Measurements from ENCODE around the gene SEC24B. TPM values are rescaled to one million over a fixed set of nuclear protein-coding genes. Genes with fewer than 3 reads are reported as not detected.

The SEC24B gene
- total RNA-seq, 1 experiment from 2014 or later = 27.1 TPM

DNA sequence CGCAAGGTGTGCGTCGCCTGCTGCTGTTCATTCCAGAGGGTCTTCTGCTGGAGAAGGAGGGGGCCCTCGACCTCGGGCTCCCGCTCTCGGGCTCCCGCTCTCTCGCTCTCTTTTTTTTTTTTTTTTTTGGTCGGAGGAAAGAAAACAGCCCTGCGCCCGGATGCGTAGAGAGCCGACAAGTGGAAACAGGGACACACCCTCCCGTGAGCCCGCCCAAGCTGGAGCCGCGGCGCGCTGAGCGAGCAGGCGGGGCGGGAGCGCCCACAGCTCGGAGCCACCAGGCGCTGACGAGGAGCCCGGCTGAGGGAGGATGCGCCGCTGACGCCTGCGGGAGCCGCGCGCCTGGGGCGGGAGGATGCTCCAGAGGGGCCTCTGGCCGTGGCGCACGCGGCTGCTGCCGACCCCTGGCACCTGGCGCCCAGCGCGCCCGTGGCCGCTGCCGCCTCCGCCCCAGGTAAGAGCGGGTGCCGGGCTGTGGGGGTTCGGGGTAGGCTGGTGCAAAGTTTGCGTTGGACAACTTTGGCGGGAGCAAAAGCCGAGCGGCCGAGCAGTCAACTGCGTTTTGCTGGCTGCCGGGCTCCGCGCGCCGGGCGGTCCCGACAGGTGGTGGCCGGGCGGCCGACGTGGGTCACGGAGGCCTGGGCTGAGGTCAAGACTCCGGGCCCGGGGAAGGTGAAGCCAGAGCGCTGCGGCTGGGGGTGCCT is 126.5 kb downstream of the SEC24B start, which contains the start of gene MCUB:
TSS of gene MCUB (plus strand) at position 264 of the 704 bp plus-strand sequence. CDS start at position 356, 92 bp downstream.
- H3K56ac ChIP-seq (ENCODE audit: insufficient read length, low read depth, low read length) = no peak within 1 kb of the TSS
- H3K36me3 Mint-ChIP-seq (ENCODE audit: insufficient read depth in 1 of 3, low read depth in 3 of 3) = peaks cover 2 to 11% (median 8%) of the 10 kb centered on the region in 3 experiments; a peak in 6 of 7 replicates
- H2BK15ac ChIP-seq (ENCODE audit: low read depth, low read length) = no peak within 1 kb of the TSS
- no peaks in the 10 kb centered on the region for H3K27me3 ChIP-seq (ENCODE audit: insufficient read depth, low read length)
- no peak within 1 kb of the TSS for H3K23ac ChIP-seq (ENCODE audit: insufficient read length, low read depth, low read length)
- peak within 1 kb of the TSS; percentile 31 for H4K5ac ChIP-seq (ENCODE audit: insufficient read length, low read depth, low read length)
- H4K20me1 ChIP-seq (ENCODE audit: control insufficient read depth, insufficient read depth, insufficient read length) = no peaks in the 10 kb centered on the region
- no peak within 1 kb of the TSS for H3K4ac ChIP-seq (ENCODE audit: low read depth, low read length)
- no peak within 1 kb of the TSS for H2AK5ac ChIP-seq (ENCODE audit: insufficient read length, low read length)
- no peak within 1 kb of the TSS for H4K91ac ChIP-seq (ENCODE audit: insufficient read length, low read depth, low read length)
- H3T11ph ChIP-seq (ENCODE audit: low read length) = no peak within 1 kb of the TSS
- no CpG with 5 or more reads among the region's 73 CpGs for WGBS (ENCODE audit: extremely low coverage, insufficient read length, low lambda C conversion rate)
- peak within 1 kb of the TSS in 2 of 3 experiments; percentile 63 to 89; a peak in 3 of 7 replicates for H3K27ac Mint-ChIP-seq
- no peak within 1 kb of the TSS for H4K8ac ChIP-seq (replicated peaks; ENCODE audit: insufficient read length, low read depth, low read length)
- peak within 1 kb of the TSS; percentile 98 for H3K4me2 ChIP-seq (ENCODE audit: insufficient read depth, insufficient read length, low read length)
- H3K18ac ChIP-seq (ENCODE audit: insufficient read length, low read depth, low read length) = peak within 1 kb of the TSS; percentile 91
- no peak within 1 kb of the TSS for H2BK20ac ChIP-seq (ENCODE audit: low read depth, low read length, poor library complexity, severe bottlenecking)
- no peak within 1 kb of the TSS for H2AFZ ChIP-seq (ENCODE audit: low read length)
- H3K9me3 Mint-ChIP-seq = peaks cover 2 to 6% of the 10 kb centered on the region in 2 experiments; a peak in 2 of 5 replicates
- H3K4me1 ChIP-seq (ENCODE audit: insufficient read depth, low read length) = no peaks in the 10 kb centered on the region
- no peaks in the 10 kb centered on the region for H3K79me2 ChIP-seq (ENCODE audit: insufficient read depth, low read length)
- H2BK120ac ChIP-seq (ENCODE audit: low read depth, low read length, poor library complexity, severe bottlenecking) = no peak within 1 kb of the TSS
- H3K4me1 Mint-ChIP-seq = peaks cover 14 to 21% of the 10 kb centered on the region in 2 experiments
- peaks cover 5% of the 10 kb centered on the region for H3K27me3 Mint-ChIP-seq (ENCODE audit: low read depth)
- H2BK5ac ChIP-seq (ENCODE audit: insufficient read length, low read length) = no peak within 1 kb of the TSS
- no peaks in the 10 kb centered on the region for H3K9me3 ChIP-seq (ENCODE audit: control insufficient read depth, low read depth, low read length)
- H3K14ac ChIP-seq (ENCODE audit: insufficient read depth, low read length) = peak within 1 kb of the TSS; percentile 90
- no peak within 1 kb of the TSS for H2BK12ac ChIP-seq (ENCODE audit: insufficient read length, low read depth, low read length)
- TF ChIP-seq CTCF (conservative IDR thresholded peaks at IDR 0.05) = no peak
- no peaks in the 10 kb centered on the region for H3K79me1 ChIP-seq (ENCODE audit: insufficient read depth, low read depth, low read length, poor library complexity, severe bottlenecking)
- peak within 1 kb of the TSS; percentile 79 to 90 for H3K4me3 Mint-ChIP-seq
- H3K9ac ChIP-seq (ENCODE audit: extremely low read depth, insufficient read length, low read length) = peak within 1 kb of the TSS; percentile 53
- H3K23me2 ChIP-seq (ENCODE audit: insufficient read length, low read depth, low read length, poor library complexity, severe bottlenecking) = peaks cover 15% of the 10 kb centered on the region
- H3K27ac ChIP-seq (ENCODE audit: insufficient read length, low read depth, low read length) = no peak within 1 kb of the TSS
- DNase-seq = peak; percentile 87

Measured in H9 (cell line).